ENCODE results near the gene KRT86.

GRCh38 chr12:52271158-52271557, 3.3 kb upstream of the KRT86 start:
- TF ChIP-seq CTCF (IDR thresholded peaks at IDR 0.05) = no peak
- TF ChIP-seq POLR2A (IDR thresholded peaks at IDR 0.05) = no peak
- no peak for TF ChIP-seq POLR2AphosphoS5 (IDR thresholded peaks at IDR 0.05)
- no peak for TF ChIP-seq EP300 (IDR thresholded peaks at IDR 0.05)
